HG03097 (cell line): Measurements from ENCODE around the gene DUSP7.

Experiments
- ATAC-seq: cut with Tn5 transposase; IDR thresholded peaks from one replicate; pipeline ENCODE4 v1.9.1; 2021; ENCODE audit not compliant: unreplicated experiment, low FRiP score

DUSP7 gene

GRCh38 chr3:52069135-52069534, 12.8 kb upstream of the DUSP7 start:
- ATAC-seq = no peak

GRCh38 chr3:52068730-52069129, 12.4 kb upstream of the DUSP7 start:
- ATAC-seq = no peak

- ATAC-seq = no peak
Observed at GRCh38 chr3:52068055-52068571, 11.7 kb upstream of the DUSP7 start.

GRCh38 chr3:52067526-52067925, 11.2 kb upstream of the DUSP7 start:
- no peak for ATAC-seq

GRCh38 chr3:52067046-52067445, 10.7 kb upstream of the DUSP7 start:
- no peak for ATAC-seq

- ATAC-seq = no peak
Observed at GRCh38 chr3:52065264-52065756, 8.9 kb upstream of the DUSP7 start.

GRCh38 chr3:52064561-52064960, 8.2 kb upstream of the DUSP7 start:
- ATAC-seq = no peak

- no peak for ATAC-seq
Observed at GRCh38 chr3:52063026-52063723, 6.8 kb upstream of the DUSP7 start.

GRCh38 chr3:52062505-52062904, 6.1 kb upstream of the DUSP7 start:
- ATAC-seq = no peak

- no peak for ATAC-seq
Observed at GRCh38 chr3:52061121-52061910, 4.9 kb upstream of the DUSP7 start.

GRCh38 chr3:52059781-52060180, 3.4 kb upstream of the DUSP7 start:
- ATAC-seq = no peak

GRCh38 chr3:52057812-52058495, 1.6 kb upstream of the DUSP7 start:
- ATAC-seq = no peak

- peak; percentile 68 for ATAC-seq
Observed at GRCh38 chr3:52056968-52057811, 819 bp upstream of the DUSP7 start.

GRCh38 chr3:52055537-52056351, 627 bp downstream of the DUSP7 start:
- ATAC-seq = peak; percentile 16

- no peak for ATAC-seq
Observed at GRCh38 chr3:52054661-52055511, 1.5 kb downstream of the DUSP7 start.

GRCh38 chr3:52053307-52054304, 2.8 kb downstream of the DUSP7 start:
- no peak for ATAC-seq

GRCh38 chr3:52052831-52053306, 3.5 kb downstream of the DUSP7 start:
- no peak for ATAC-seq
